Endometrium (tissue), 2 donors: ENCODE measurements around the gene RIPK4.

Source experiments
- FAIRE-seq: peaks from 2 replicates; lab custom pipeline; 2012; peaks lifted over from hg19 to GRCh38; lab: Jason Lieb, UNC
- donor health status: control.
- donor health status: control.

RIPK4 gene

GRCh38 chr21:41768437-41769042, 1.7 kb upstream of the RIPK4 start:
- no peak for FAIRE-seq

GRCh38 chr21:41767606-41768436, 969 bp upstream of the RIPK4 start:
- no peak for FAIRE-seq

- no peak for FAIRE-seq
Measured at GRCh38 chr21:41765973-41766882, 624 bp downstream of the RIPK4 start.

- no peak for FAIRE-seq
Measured at GRCh38 chr21:41765420-41765821, 1.4 kb downstream of the RIPK4 start.

- FAIRE-seq: no peak
Measured at GRCh38 chr21:41764558-41765419, 2.1 kb downstream of the RIPK4 start.

GRCh38 chr21:41763996-41764395, 2.9 kb downstream of the RIPK4 start:
- no peak for FAIRE-seq

- FAIRE-seq: no peak
Measured at GRCh38 chr21:41763398-41763931, 3.4 kb downstream of the RIPK4 start.

- no peak for FAIRE-seq
Measured at GRCh38 chr21:41762753-41763152, 4.1 kb downstream of the RIPK4 start.

- no peak for FAIRE-seq
Measured at GRCh38 chr21:41761934-41762635, 4.8 kb downstream of the RIPK4 start.

GRCh38 chr21:41761211-41761933, 5.5 kb downstream of the RIPK4 start:
- FAIRE-seq: no peak

- no peak for FAIRE-seq
Measured at GRCh38 chr21:41760411-41760810, 6.4 kb downstream of the RIPK4 start.

GRCh38 chr21:41759926-41760325, 6.9 kb downstream of the RIPK4 start:
- FAIRE-seq: no peak

- no peak for FAIRE-seq
Measured at GRCh38 chr21:41759214-41759840, 7.5 kb downstream of the RIPK4 start.

- FAIRE-seq: no peak
Measured at GRCh38 chr21:41758550-41758949, 8.3 kb downstream of the RIPK4 start.

- FAIRE-seq: no peak
Measured at GRCh38 chr21:41755934-41756773, 10.7 kb downstream of the RIPK4 start.

- no peak for FAIRE-seq
Measured at GRCh38 chr21:41755258-41755933, 11.5 kb downstream of the RIPK4 start.

- no peak for FAIRE-seq
Measured at GRCh38 chr21:41754479-41754891, 12.4 kb downstream of the RIPK4 start.
